HG02763 (cell line): ENCODE results near the gene JMJD1C.

Experiments used
- ATAC-seq: cut with Tn5 transposase; IDR thresholded peaks from one replicate; pipeline ENCODE4 v1.9.1; 2021; ENCODE audit warnings: mild to moderate bottlenecking, moderate library complexity; ENCODE audit not compliant: unreplicated experiment

Gene JMJD1C

GRCh38 chr10:63439607-63440006, 26.2 kb downstream of the JMJD1C start:
- no peak for ATAC-seq

GRCh38 chr10:63438506-63439498, 27.0 kb downstream of the JMJD1C start:
- no peak for ATAC-seq

- no peak for ATAC-seq
Measured at GRCh38 chr10:63437116-63437949, 28.4 kb downstream of the JMJD1C start.

- no peak for ATAC-seq
Measured at GRCh38 chr10:63436225-63436624, 29.6 kb downstream of the JMJD1C start.

- no peak for ATAC-seq
Measured at GRCh38 chr10:63434866-63435854, 30.6 kb downstream of the JMJD1C start.

- ATAC-seq: no peak
Measured at GRCh38 chr10:63431962-63432797, 33.6 kb downstream of the JMJD1C start.

GRCh38 chr10:63430999-63431356, 34.8 kb downstream of the JMJD1C start:
- no peak for ATAC-seq

GRCh38 chr10:63430091-63430998, 35.4 kb downstream of the JMJD1C start:
- ATAC-seq: no peak

GRCh38 chr10:63429281-63429680, 36.5 kb downstream of the JMJD1C start:
- ATAC-seq: no peak

GRCh38 chr10:63427013-63427412, 38.8 kb downstream of the JMJD1C start:
- no peak for ATAC-seq

- no peak for ATAC-seq
Measured at GRCh38 chr10:63425512-63425911, 40.3 kb downstream of the JMJD1C start.

- no peak for ATAC-seq
Measured at GRCh38 chr10:63424576-63424975, 41.2 kb downstream of the JMJD1C start.

- no peak for ATAC-seq
Measured at GRCh38 chr10:63423494-63423893, 42.3 kb downstream of the JMJD1C start.

GRCh38 chr10:63421591-63421990, 44.2 kb downstream of the JMJD1C start:
- ATAC-seq: peak; percentile 86

GRCh38 chr10:63416376-63416775, 49.4 kb downstream of the JMJD1C start:
- ATAC-seq: no peak

- no peak for ATAC-seq
Measured at GRCh38 chr10:63415640-63416244, 50.0 kb downstream of the JMJD1C start.

- no peak for ATAC-seq
Measured at GRCh38 chr10:63414481-63415260, 51.1 kb downstream of the JMJD1C start.
